Smooth muscle cell (in vitro differentiated cells): Measurements from ENCODE around the gene PYGB. TPM values are rescaled to one million over a fixed set of nuclear protein-coding genes. Genes with fewer than 3 reads are reported as not detected.

ENCODE experiments used
- DNase-seq: peaks from one replicate; lab custom pipeline; 2025; ENCODE audit not compliant: unreplicated experiment; lab: John Stamatoyannopoulos, UW
- H2AFZ ChIP-seq: fragments of 200-600 bp; sonication (generic); 2 replicates; pipeline ENCODE4 v1.6.0; 2016; ENCODE audit warnings: antibody characterized with exemption, low read depth, mild to moderate bottlenecking
- H3F3A ChIP-seq: fragments of 200-600 bp; sonication (generic); 2 replicates; pipeline ENCODE4 v1.6.0; 2017; ENCODE audit warnings: antibody characterized with exemption, low read depth
- H3K27ac ChIP-seq: fragments of 200-600 bp; sonication (generic); 2 replicates; pipeline ENCODE4 v1.5.1; 2016; ENCODE audit warnings: low read depth, mild to moderate bottlenecking
- H3K27me3 ChIP-seq: fragments of 200-600 bp; sonication (generic); 2 replicates; pipeline ENCODE4 v1.6.1; 2016; ENCODE audit warnings: low read depth, mild to moderate bottlenecking
- H3K36me3 ChIP-seq: fragments of 200-600 bp; sonication (generic); 2 replicates; pipeline ENCODE4 v1.5.1; 2016; ENCODE audit warnings: low read depth
- H3K4me1 ChIP-seq: fragments of 200-600 bp; sonication (generic); 2 replicates; pipeline ENCODE4 v1.5.1; 2016; ENCODE audit warnings: low read depth
- H3K4me2 ChIP-seq: fragments of 200-600 bp; sonication (generic); 2 replicates; pipeline ENCODE4 v1.6.0; 2016; ENCODE audit warnings: mild to moderate bottlenecking
- H3K4me3 ChIP-seq: fragments of 200-600 bp; sonication (generic); 2 replicates; pipeline ENCODE4 v1.5.1; 2016; ENCODE audit warnings: mild to moderate bottlenecking
- H3K79me2 ChIP-seq: fragments of 200-600 bp; sonication (generic); 2 replicates; pipeline ENCODE4 v1.6.0; 2016; ENCODE audit warnings: low read depth, mild to moderate bottlenecking
- H3K9ac ChIP-seq: fragments of 200-600 bp; sonication (generic); 2 replicates; pipeline ENCODE4 v1.6.0; 2016; ENCODE audit warnings: low read depth
- H3K9me3 ChIP-seq: fragments of 200-600 bp; sonication (generic); replicated peaks from 2 replicates; pipeline ENCODE4 v1.5.1; 2016; ENCODE audit warnings: low read depth
- H4K20me1 ChIP-seq: fragments of 200-600 bp; sonication (generic); 2 replicates; pipeline ENCODE4 v1.6.0; 2016; ENCODE audit warnings: low read depth
- CTCF ChIP-seq: fragments of 200-600 bp; sonication (generic); IDR thresholded peaks from 2 replicates; pipeline ENCODE4 v1.5.1; 2017; ENCODE audit warnings: borderline replicate concordance, mild to moderate bottlenecking, antibody characterized with exemption; ENCODE audit not compliant: insufficient read depth, poor library complexity, severe bottlenecking
- WGBS: methylation state at CpG from one replicate; pipeline ENCODE4 v1.1.7; 2016; ENCODE audit warnings: low lambda C conversion rate; 5-methylcytosine and 5-hydroxymethylcytosine counted together
- polyA plus RNA-seq: library from polyadenylated mRNA; unstranded; fragments of >200 nt; fragmentation: Nextera tagmentation; extraction: Ambion mirVana; gene quantifications from 2 replicates; pipeline ENCODE4 v1.2.1, GENCODE V29; 2016
- total RNA-seq: library from RNA; depleted of rRNA; stranded (reverse); fragments of >200 nt; gene quantifications from 2 replicates; pipeline ENCODE4 v1.2.3, GENCODE V29; 2014

PYGB gene
- total and polyA plus RNA-seq, 2 experiments from 2014 or later, result 31.8 to 39.4 TPM

GRCh38 chr20:25317351-25318075 lies 69.6 kb downstream of the PYGB start:
- Histone ChIP-seq H3K9ac (no peak overlapping the region), H3K9me3 (no peaks in the 10 kb centered on the region), H3K4me2 (no peak overlapping the region)

GRCh38 chr20:25318471-25319240 lies 70.8 kb downstream of the PYGB start:
- DNase-seq, result no peak
- Histone ChIP-seq H3K4me1 (no peaks in the 10 kb centered on the region), H3K9ac (no peak overlapping the region), H3K4me3 (no peak overlapping the region), H3K36me3 (no peaks in the 10 kb centered on the region), H3K4me2 (no peak overlapping the region), H3K27ac (no peak overlapping the region), H3F3A (no peaks in the 10 kb centered on the region), H3K79me2 (no peaks in the 10 kb centered on the region), H3K27me3 (no peaks in the 10 kb centered on the region), H3K9me3 (no peaks in the 10 kb centered on the region), H2AFZ (no peak overlapping the region), H4K20me1 (peaks cover 15% of the 10 kb centered on the region)
- WGBS, result 93% methylated on average over 16 of the region's 16 CpGs
- no peak for TF ChIP-seq CTCF

More at GRCh38 chr20:25317351-25318075, 69.6 kb downstream of the PYGB start:
- WGBS, result 96% methylated on average over 17 of the region's 17 CpGs
- Histone ChIP-seq H3K4me1 (no peaks in the 10 kb centered on the region), H2AFZ (no peak overlapping the region), H3K27ac (no peak overlapping the region), H3F3A (no peaks in the 10 kb centered on the region), H3K27me3 (no peaks in the 10 kb centered on the region), H4K20me1 (peaks cover 12% of the 10 kb centered on the region), H3K79me2 (no peaks in the 10 kb centered on the region), H3K4me3 (no peak overlapping the region), H3K36me3 (no peaks in the 10 kb centered on the region)
- no peak for TF ChIP-seq CTCF
- DNase-seq, result no peak

- no peak for DNase-seq
- Histone ChIP-seq H3K4me1 (no peaks in the 10 kb centered on the region), H3K4me3 (no peak overlapping the region), H3K9me3 (no peaks in the 10 kb centered on the region), H3F3A (no peaks in the 10 kb centered on the region), H3K79me2 (no peaks in the 10 kb centered on the region), H4K20me1 (peaks cover 20% of the 10 kb centered on the region), H3K27me3 (no peaks in the 10 kb centered on the region), H2AFZ (no peak overlapping the region), H3K27ac (no peak overlapping the region), H3K9ac (no peak overlapping the region), H3K4me2 (no peak overlapping the region), H3K36me3 (no peaks in the 10 kb centered on the region)
- 84% methylated on average over 11 of the region's 11 CpGs for WGBS
- no peak for TF ChIP-seq CTCF
Observed at GRCh38 chr20:25319241-25320034, 71.6 kb downstream of the PYGB start.
